T follicular helper cell (primary cell): Measurements from ENCODE around the gene QRICH2.
"Not testable (repeated sequence)": the region's sequence is repeated elsewhere in the genome, so short reads cannot be mapped to it uniquely, and the experiment has no call there.

Experiments used
- DNase-seq: peaks from one replicate; pipeline ENCODE4 v3.0.0-alpha.2; 2020; ENCODE audit warnings: low read depth

QRICH2 gene

GRCh38 chr17:76246080-76247066 is 61.7 kb downstream of the QRICH2 start:
- DNase-seq, result no peak

GRCh38 chr17:76244721-76245120 is 63.4 kb downstream of the QRICH2 start:
- not testable (repeated sequence) for DNase-seq

GRCh38 chr17:76243826-76244679 is 64.0 kb downstream of the QRICH2 start:
- DNase-seq, result no peak

- no peak for DNase-seq
These were observed 66.3 kb downstream of the QRICH2 start for GRCh38 chr17:76241691-76242255.

- DNase-seq, result no peak
These were observed 66.9 kb downstream of the QRICH2 start for GRCh38 chr17:76241204-76241538.

DNA sequence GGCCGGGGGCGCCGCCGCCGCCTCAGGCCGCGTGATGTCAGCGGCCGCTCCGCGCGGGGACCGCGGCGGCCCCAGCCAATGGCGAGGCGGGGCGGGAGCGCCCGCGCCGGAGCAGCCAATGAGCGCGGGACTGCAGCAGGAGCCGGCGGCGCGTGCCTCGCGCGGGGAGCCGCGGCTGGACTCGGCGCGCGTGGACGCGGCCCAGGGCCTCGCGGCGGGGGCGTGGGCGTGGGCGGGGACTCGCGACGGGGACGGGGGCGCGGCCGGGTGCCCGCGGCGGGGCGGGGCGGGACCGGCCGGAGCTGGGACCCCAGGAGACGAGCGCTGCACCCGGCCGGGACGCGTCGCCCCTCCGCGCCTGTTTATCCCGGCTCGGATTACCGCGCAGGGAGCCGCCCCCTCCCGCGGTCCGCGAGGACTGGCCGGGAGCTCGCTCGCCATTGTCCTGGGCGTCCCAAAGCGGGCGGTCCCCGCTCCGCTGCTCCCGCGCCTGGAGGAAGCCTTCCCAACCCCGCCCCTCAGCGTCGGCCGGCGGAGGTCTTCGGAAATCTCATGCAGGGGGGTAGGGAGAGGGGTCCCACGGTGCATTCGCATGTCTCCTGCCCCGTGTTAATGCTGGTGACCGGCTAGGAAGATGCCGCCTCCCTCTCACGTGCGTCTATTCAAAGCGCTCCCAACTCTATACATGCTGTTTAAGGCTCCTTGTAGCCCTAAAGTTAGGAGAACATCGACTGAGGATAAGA is 67.4 kb downstream of the QRICH2 start, which contains the start of gene RNF157:
Gene RNF157, minus strand, starts transcription at position 33 of the 743 bp plus-strand sequence. CDS start 253 bp downstream, outside the sequence.
- DNase-seq, result peak; percentile 56

DNA sequence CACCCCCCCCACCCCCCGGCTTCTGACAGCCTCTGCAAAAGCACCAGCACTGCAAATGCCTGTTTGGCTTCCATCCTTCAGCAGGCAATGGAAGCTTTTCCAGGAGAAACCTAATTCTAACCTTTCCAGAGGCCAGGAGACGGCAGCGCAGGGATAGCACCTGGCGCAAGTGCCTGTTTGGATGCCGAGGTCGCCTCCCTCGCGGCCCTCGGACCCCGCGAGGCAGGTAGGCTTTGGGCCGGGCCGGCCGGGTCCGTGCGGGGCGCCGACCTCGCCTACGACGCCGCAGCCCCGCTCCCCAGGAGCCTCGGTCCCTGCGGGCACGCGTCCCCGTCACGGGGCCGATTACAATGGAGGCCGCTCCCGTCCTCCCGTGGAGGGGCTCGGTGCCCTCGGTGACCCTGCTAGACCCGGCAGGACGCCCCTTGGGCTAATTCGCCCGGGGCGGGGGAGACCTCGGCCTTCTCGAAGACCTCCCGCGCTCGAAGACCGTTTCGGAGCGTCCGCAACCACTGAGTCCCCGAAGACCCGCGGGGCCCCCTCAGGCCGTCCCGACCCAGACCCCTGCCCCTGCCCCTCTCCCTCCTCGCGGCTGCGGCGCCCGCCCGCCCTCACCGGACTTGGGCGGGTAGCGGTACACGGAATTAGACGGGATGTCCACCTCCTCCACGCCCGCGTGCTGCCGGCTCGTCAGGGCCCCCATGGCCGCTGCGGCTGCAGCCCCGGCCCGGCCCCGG is 68.4 kb downstream of the QRICH2 start:
- DNase-seq, result no peak

- DNase-seq, result no peak
These were observed 69.1 kb downstream of the QRICH2 start for GRCh38 chr17:76238847-76239537.

- no peak for DNase-seq
These were observed 70.2 kb downstream of the QRICH2 start for GRCh38 chr17:76237859-76238313.

DNA sequence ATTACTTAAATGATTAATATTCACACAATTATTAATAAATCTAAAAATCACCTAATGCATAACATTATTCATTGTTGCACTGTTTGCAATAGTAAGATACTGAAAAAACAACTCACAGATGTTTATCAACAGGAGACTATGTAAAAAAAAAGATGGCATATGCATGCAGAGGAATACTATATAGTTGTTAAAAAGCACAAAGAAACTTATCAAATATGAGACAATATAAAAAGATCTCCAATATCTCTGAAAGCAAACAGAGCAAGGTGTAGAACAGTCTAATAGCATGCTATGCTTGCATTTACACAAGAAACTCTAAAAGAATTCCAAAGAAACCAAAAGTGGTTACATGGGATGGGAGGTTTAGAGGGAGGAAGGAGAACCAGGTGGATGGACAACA is 71.5 kb downstream of the QRICH2 start:
- DNase-seq, result no peak

- no peak for DNase-seq
These were observed 72.2 kb downstream of the QRICH2 start for GRCh38 chr17:76235883-76236282.

DNA sequence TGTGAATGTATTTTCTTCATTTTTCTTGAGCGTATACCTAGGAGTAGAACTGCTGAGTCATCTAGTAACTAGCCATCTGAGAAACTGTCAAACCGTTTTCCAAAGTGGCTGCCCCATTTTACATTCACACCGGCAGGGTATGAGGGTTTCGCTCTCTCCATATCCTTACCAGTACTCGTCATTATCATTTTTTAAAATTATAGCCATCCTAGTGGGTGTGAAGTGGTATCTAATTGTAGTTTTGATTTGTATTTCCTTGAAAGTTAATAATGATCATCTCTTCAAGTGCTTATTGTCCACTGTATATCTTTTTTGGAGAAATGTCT is 73.8 kb downstream of the QRICH2 start:
- no peak for DNase-seq

DNA sequence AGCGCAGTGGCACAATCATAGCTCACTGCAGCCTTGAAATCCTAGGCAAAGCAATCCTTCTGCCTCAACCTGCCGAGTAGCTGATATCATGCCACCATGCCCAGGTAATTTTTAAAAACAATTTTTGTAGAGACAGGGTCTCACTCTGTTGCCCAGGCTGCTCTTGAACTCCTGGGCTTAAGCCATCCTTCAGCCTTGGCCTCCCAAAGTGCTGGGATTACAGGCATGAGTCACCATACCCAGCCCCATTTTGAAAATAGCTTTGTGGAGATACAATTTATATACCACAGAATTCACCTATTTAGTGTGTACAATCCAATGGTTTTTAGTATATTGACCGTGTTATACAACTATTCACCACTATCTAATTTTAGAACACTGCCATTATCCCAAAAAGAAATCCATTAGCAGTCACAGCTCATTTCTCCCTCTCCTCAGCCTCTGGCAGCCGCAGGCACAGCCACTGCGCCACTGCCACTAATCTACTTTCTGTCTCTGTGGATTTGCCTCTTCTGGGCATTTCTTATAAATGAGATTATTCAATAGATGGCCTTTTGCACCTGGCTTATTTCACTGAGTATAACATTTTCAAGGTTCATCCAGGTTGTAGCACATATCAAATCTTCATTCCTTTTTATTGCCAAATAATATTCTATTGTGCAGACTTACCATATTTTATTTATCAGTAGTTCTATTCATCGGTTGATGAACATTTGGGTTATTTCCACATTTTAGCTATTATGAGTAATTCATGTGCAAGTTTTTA is 74.3 kb downstream of the QRICH2 start:
- DNase-seq, result no peak

GRCh38 chr17:76232342-76232741 is 75.7 kb downstream of the QRICH2 start:
- no peak for DNase-seq

DNA sequence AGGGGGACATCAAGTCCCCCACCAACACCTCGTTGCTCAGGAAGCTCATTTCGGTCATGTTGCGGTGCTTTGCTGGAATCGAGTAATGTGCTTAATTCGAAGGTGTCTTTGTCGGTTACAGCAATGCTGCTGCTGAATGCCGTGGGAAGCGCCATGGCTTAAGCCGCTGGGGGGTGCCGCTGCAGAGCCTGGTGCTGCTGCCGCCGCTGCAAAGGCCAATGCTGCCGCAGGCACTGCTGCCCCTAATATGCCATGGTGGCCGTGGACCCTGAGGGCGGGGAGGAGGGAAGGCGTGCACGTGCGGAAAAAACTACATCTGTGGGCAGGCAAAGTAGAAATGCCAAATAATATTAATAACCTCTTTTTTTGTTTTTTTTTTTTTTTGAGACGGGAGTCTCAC is 81.3 kb downstream of the QRICH2 start:
- not testable (repeated sequence) for DNase-seq

- DNase-seq, result not testable (repeated sequence)
These were observed 82.5 kb downstream of the QRICH2 start for GRCh38 chr17:76225373-76226086.
